Progenitor cell of endocrine pancreas (in vitro differentiated cells): Measurements from ENCODE around the gene ZNF775. TPM values are rescaled to one million over a fixed set of nuclear protein-coding genes. Genes with fewer than 3 reads are reported as not detected.

Source experiments
- DNase-seq: peaks from one replicate; pipeline ENCODE4 v3.0.0; 2021; ENCODE audit warnings: low spot score; ENCODE audit not compliant: unreplicated experiment
- H3K27ac Mint-ChIP-seq: 2 replicates; pipeline ENCODE4 v1.8.0; 2021; ENCODE audit warnings: mild to moderate bottlenecking, moderate library complexity, mixed read lengths
- H3K27me3 Mint-ChIP-seq: 2 replicates; pipeline ENCODE4 v1.8.0; 2021; ENCODE audit warnings: mixed read lengths
- H3K36me3 Mint-ChIP-seq: 2 replicates; pipeline ENCODE4 v1.8.0; 2022; ENCODE audit warnings: mixed read lengths; ENCODE audit not compliant: insufficient read depth
- H3K4me1 Mint-ChIP-seq: 2 replicates; pipeline ENCODE4 v1.8.0; 2021; ENCODE audit warnings: low read depth, mixed read lengths
- H3K4me3 Mint-ChIP-seq: 2 replicates; pipeline ENCODE4 v1.8.0; 2021; ENCODE audit warnings: low read depth, mild to moderate bottlenecking, moderate library complexity, mixed read lengths
- H3K9me3 Mint-ChIP-seq: 2 replicates; pipeline ENCODE4 v1.8.0; 2021; ENCODE audit warnings: low read depth, mixed read lengths
- CTCF ChIP-seq: fragments of 200-600 bp; sonication (generic); IDR thresholded peaks from one replicate; pipeline ENCODE4 v1.5.0; 2021; ENCODE audit warnings: antibody characterized with exemption, mild to moderate bottlenecking; ENCODE audit not compliant: unreplicated experiment
- total RNA-seq: library from RNA; stranded (reverse); gene quantifications from 2 replicates; pipeline ENCODE4 v1.2.1, GENCODE V29; 2021

ZNF775 gene
- total RNA-seq, 1 donor from 2014 or later, result 10.8 TPM

GRCh38 chr7:150334108-150334507, 45.0 kb upstream of the ZNF775 start:
- no peak for TF ChIP-seq CTCF
- Mint-ChIP-seq H3K27ac (no peak overlapping the region), H3K27me3 (peaks cover 3% of the 10 kb centered on the region), H3K9me3 (no peaks in the 10 kb centered on the region), H3K4me3 (no peak overlapping the region), H3K36me3 (no peaks in the 10 kb centered on the region), H3K4me1 (peaks cover 10% of the 10 kb centered on the region)
- no peak for DNase-seq

DNA sequence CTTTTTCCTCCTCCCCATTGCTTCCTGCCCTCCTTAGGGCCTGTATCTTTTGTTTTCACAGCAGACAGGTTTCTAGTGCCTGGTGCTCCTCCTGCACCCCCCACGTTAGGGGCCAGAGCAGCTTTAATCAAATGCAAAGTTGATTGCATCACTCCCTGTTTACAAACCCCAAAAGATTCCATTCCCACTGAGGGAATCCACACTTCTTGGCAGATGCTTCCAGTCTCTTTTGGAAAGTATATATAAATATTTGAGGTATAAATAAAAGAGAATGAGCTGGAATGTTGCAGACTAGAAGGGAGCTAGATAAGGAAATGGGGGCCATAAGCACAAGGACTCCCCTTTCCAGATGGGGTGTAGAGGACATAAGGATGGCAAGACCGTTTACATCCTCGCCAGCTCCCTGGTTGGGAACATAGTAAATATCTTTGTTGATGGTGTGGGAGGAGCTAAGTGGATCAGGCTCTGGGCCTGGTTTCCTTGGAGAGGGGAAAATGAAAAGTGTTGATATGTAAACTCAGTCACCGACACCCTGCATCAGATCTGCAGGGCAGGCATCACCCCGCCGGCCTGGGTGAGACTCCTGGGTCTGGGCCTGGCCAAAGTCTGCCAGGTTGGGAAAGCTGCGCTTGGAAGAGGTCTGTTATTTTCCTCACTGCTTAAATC, 43.9 kb upstream of the ZNF775 start:
- no peak for DNase-seq
- Mint-ChIP-seq H3K27me3 (peaks cover 13% of the 10 kb centered on the region), H3K4me3 (no peak overlapping the region), H3K27ac (no peak overlapping the region), H3K4me1 (peaks cover 14% of the 10 kb centered on the region), H3K9me3 (no peaks in the 10 kb centered on the region), H3K36me3 (no peaks in the 10 kb centered on the region)
- TF ChIP-seq CTCF, result no peak

- Mint-ChIP-seq H3K36me3 (no peaks in the 10 kb centered on the region), H3K4me1 (peaks cover 15% of the 10 kb centered on the region), H3K27me3 (peaks cover 15% of the 10 kb centered on the region), H3K27ac (peak overlapping the region; percentile 51), H3K4me3 (no peak overlapping the region), H3K9me3 (no peaks in the 10 kb centered on the region)
- TF ChIP-seq CTCF, result no peak
- DNase-seq, result no peak
Observed at GRCh38 chr7:150335774-150336112, 43.4 kb upstream of the ZNF775 start.

DNA sequence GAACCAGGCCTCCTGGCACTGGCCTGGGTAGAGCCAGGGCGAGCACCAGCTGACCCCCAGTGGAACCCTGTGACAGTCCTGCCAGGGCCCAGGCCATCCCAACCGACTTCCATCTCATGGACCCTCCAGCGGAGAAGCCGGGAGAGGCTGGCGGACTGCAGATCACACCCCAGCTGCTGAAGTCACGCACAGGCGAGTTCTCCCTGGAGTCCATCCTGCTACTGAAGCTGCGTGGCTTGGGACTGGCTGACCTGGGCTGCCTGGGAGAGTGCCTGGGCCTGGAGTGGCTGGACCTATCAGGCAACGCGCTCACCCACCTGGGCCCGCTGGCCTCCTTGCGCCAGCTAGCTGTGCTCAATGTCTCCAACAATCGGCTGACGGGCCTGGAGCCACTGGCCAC, 42.4 kb upstream of the ZNF775 start:
- Mint-ChIP-seq H3K4me3 (no peak overlapping the region), H3K27me3 (peaks cover 18% of the 10 kb centered on the region)

GRCh38 chr7:150337179-150337578, 42.0 kb upstream of the ZNF775 start:
- H3K36me3 Mint-ChIP-seq, result no peaks in the 10 kb centered on the region
- no peak for TF ChIP-seq CTCF
- H3K4me3 Mint-ChIP-seq, result no peak overlapping the region
- peaks cover 23% of the 10 kb centered on the region for H3K27me3 Mint-ChIP-seq
- H3K9me3 Mint-ChIP-seq, result no peaks in the 10 kb centered on the region
- no peak overlapping the region for H3K27ac Mint-ChIP-seq
- peaks cover 21% of the 10 kb centered on the region for H3K4me1 Mint-ChIP-seq
- DNase-seq, result no peak

More for the DNA sequence above, 42.4 kb upstream of the ZNF775 start:
- Mint-ChIP-seq H3K27ac (no peak overlapping the region), H3K36me3 (no peaks in the 10 kb centered on the region), H3K9me3 (no peaks in the 10 kb centered on the region), H3K4me1 (peaks cover 17% of the 10 kb centered on the region)
- TF ChIP-seq CTCF, result no peak
- no peak for DNase-seq
